HL-60 (cell line): ENCODE measurements around the gene KIF2A.

ENCODE experiments used
- DNase-seq, 2 experiments: peaks; one replicate each; pipeline ENCODE4 v3.0.0-alpha.2; 2010 to 2020; ENCODE audit warnings: low read depth in 1 of 2, low spot score in 1 of 2
- H3K27ac ChIP-seq: fragments of 250-450 bp; sonication (Bioruptor Pico); replicated peaks from 2 replicates; pipeline ENCODE4 v1.5.1; 2020; ENCODE audit warnings: mild to moderate bottlenecking, moderate library complexity
- H3K27me3 ChIP-seq: fragments of 250-450 bp; sonication (Bioruptor Pico); 2 replicates; pipeline ENCODE4 v1.5.1; 2021; ENCODE audit warnings: mild to moderate bottlenecking, moderate library complexity; ENCODE audit not compliant: insufficient read depth, poor library complexity, severe bottlenecking
- H3K4me3 ChIP-seq: replicated peaks from 2 replicates; pipeline ENCODE4 v1.5.1; 2011; ENCODE audit warnings: mild to moderate bottlenecking, control low read depth, low read length; ENCODE audit not compliant: insufficient read depth
- GABPA ChIP-seq: IDR thresholded peaks from 2 replicates; pipeline ENCODE4 v1.6.1; 2012; ENCODE audit warnings: low read depth
- POLR2AphosphoS5 ChIP-seq: IDR thresholded peaks from 2 replicates; pipeline ENCODE4 v1.6.1; 2012; ENCODE audit warnings: low read depth
- REST ChIP-seq: IDR thresholded peaks from 2 replicates; pipeline ENCODE4 v1.6.1; 2012; ENCODE audit warnings: low read depth; ENCODE audit not compliant: insufficient replicate concordance
- SPI1 ChIP-seq: IDR thresholded peaks from 2 replicates; pipeline ENCODE4 v1.6.1; 2012; ENCODE audit warnings: low read depth, mild to moderate bottlenecking, borderline replicate concordance
- TF ChIP-seq, protein P1 (sequence below): IDR thresholded peaks from one replicate; pipeline ENCODE4 v1.5.1; 2011; ENCODE audit warnings: low read length, control low read depth, inconsistent platforms; ENCODE audit not compliant: insufficient read depth

The KIF2A gene

GRCh38 chr5:62373382-62373781 lies 67.4 kb downstream of the KIF2A start:
- Histone ChIP-seq H3K4me3 (no peak overlapping the region), H3K27me3 (no peaks in the 10 kb centered on the region), H3K27ac (no peak overlapping the region)
- no peak for DNase-seq
- TF ChIP-seq POLR2AphosphoS5 (no peak), REST (no peak), SPI1 (no peak), GABPA (no peak)
- TF ChIP-seq, protein P1, sequence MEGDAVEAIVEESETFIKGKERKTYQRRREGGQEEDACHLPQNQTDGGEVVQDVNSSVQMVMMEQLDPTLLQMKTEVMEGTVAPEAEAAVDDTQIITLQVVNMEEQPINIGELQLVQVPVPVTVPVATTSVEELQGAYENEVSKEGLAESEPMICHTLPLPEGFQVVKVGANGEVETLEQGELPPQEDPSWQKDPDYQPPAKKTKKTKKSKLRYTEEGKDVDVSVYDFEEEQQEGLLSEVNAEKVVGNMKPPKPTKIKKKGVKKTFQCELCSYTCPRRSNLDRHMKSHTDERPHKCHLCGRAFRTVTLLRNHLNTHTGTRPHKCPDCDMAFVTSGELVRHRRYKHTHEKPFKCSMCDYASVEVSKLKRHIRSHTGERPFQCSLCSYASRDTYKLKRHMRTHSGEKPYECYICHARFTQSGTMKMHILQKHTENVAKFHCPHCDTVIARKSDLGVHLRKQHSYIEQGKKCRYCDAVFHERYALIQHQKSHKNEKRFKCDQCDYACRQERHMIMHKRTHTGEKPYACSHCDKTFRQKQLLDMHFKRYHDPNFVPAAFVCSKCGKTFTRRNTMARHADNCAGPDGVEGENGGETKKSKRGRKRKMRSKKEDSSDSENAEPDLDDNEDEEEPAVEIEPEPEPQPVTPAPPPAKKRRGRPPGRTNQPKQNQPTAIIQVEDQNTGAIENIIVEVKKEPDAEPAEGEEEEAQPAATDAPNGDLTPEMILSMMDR = no peak

DNA sequence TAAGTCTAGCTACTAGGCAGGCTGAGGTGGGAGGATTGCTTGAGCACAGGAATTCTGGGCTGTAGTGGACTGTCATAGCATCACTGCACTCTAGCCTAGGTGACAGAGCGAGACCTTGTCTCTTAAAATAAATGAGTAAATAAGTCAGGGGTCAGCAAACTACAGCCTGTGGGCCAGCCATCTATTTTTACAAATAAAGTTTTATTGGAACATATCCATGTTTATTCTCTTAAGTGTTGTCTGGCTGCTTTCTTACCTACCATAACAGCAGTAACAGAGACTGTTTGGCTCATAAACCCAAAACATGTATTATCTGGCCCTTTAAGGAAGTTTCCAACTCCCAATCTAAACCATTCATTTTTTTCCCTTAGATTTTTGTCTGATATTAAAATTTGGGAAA lies 68.1 kb downstream of the KIF2A start:
- no peak for DNase-seq
- no peaks in the 10 kb centered on the region for H3K27me3 ChIP-seq
- TF ChIP-seq GABPA (no peak), SPI1 (no peak)
- TF ChIP-seq, protein P1 = no peak
- no peak overlapping the region for H3K4me3 ChIP-seq
- H3K27ac ChIP-seq = no peak overlapping the region

DNA sequence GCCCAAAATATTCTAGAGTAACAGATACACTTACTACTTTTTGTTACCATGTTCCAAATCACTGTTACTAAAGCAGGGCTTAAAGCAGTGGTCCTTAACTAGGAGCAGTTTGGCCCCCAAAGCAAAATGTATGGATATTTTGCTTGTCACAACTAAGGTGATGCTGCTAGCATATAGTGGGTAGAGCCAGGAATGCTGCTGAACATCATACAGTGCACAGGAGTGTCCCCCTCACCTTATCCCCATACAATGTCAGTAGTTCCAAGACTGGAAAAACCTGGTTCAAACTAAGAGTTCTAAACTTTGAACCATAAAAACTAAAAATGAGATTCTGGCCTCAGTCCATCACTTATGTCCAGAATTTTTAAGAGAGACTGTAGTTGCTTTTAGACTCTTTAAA lies 69.6 kb downstream of the KIF2A start:
- Histone ChIP-seq H3K4me3 (no peak overlapping the region), H3K27ac (no peak overlapping the region), H3K27me3 (no peaks in the 10 kb centered on the region)
- TF ChIP-seq REST = no peak
- no peak for TF ChIP-seq POLR2AphosphoS5
- TF ChIP-seq, protein P1 = no peak
- TF ChIP-seq SPI1 = no peak
- no peak for TF ChIP-seq GABPA
- DNase-seq = no peak

- DNase-seq = no peak
- no peak overlapping the region for H3K27ac ChIP-seq
- no peak overlapping the region for H3K4me3 ChIP-seq
- H3K27me3 ChIP-seq = no peaks in the 10 kb centered on the region
- TF ChIP-seq GABPA (no peak), SPI1 (no peak), REST (no peak), POLR2AphosphoS5 (no peak)
- TF ChIP-seq, protein P1 = no peak
These were observed 70.1 kb downstream of the KIF2A start for GRCh38 chr5:62376064-62376463.
